GM12892 (cell line): ENCODE measurements around the gene GALNS.

Experiments
- DNase-seq: peaks from one replicate; pipeline ENCODE4 v3.0.0; 2011; ENCODE audit not compliant: insufficient read length
- FAIRE-seq: peaks from 2 replicates; lab custom pipeline; 2011; peaks lifted over from hg19 to GRCh38; lab: Jason Lieb, UNC
- POLR2A ChIP-seq: IDR thresholded peaks from 2 replicates; pipeline ENCODE4 v1.6.1; 2011; ENCODE audit warnings: low read depth, low read length, control low read depth
- POLR2AphosphoS5 ChIP-seq: IDR thresholded peaks from 2 replicates; pipeline ENCODE4 v1.6.1; 2011; ENCODE audit warnings: low read depth, low read length, control low read depth
- TAF1 ChIP-seq: IDR thresholded peaks from 2 replicates; pipeline ENCODE4 v1.6.1; 2011; ENCODE audit warnings: low read depth, mild to moderate bottlenecking, control low read depth, low read length, borderline replicate concordance

GALNS gene

GRCh38 chr16:88888057-88888456, 31.3 kb upstream of the GALNS start:
- no peak for DNase-seq
- FAIRE-seq: no peak
- no peak for TF ChIP-seq POLR2AphosphoS5

DNA sequence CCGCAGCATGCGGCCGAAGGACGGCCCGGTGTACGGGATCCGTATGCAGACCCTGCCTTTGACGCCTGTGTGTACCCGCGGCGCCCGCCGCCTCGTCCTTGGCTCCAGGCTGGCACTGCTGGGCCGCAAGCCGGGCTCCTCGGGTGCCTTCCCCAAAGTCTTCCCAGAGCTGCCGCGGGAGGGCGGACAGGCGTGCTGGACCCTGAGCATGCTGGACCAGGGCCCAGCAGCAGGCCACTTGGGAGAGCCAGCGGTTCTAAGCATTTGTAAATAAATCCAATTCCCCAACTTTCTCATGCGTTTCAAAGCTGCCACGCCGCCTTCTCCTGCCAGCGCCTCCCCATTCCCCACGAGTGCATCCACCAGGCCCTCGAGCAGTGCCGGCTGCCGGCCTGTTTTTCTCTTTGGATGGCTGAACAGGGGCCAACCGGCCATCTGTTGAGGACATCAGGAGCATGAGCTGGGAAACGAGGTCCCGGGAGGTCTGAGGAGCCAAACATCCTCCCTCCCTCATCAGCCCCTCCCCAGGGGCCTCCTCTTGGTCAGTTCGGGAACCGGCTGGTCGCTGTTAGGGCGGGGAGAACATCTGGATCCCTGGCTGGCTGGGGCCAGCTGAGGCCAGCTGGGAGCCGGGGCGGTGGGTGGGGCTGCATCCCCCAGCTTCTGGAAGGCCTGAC, 30.2 kb upstream of the GALNS start:
- no peak for DNase-seq
- no peak for TF ChIP-seq TAF1
- no peak for FAIRE-seq

DNA sequence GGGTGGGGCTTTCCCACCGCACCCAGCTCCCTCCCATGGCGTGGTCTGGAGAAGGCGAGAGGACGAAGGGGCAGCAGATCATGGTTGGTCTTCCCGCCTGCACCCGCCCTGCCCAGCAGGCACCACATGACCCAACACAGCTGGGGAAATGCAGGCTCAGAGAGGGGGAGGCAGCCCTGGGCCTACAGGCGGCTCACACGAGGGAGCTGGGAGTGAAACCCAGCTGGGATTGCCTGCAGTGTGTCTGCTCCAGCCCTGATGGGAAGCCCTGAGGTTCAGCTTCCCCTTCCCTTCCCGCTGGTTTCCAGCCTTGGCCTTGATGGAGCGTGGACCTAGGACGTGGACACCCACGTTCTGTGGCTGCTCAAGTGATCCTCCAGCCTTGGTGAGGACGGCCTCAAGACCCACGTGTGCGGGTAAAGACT, 29.7 kb upstream of the GALNS start:
- FAIRE-seq: no peak
- no peak for DNase-seq
- TF ChIP-seq TAF1 (no peak), POLR2AphosphoS5 (no peak), POLR2A (no peak)

GRCh38 chr16:88885693-88886280, 29.0 kb upstream of the GALNS start:
- FAIRE-seq (no peak), DNase-seq (no peak)
- TF ChIP-seq TAF1 (no peak), POLR2A (no peak), POLR2AphosphoS5 (no peak)

GRCh38 chr16:88884569-88885271, 28.0 kb upstream of the GALNS start:
- DNase-seq (no peak), FAIRE-seq (no peak)
- TF ChIP-seq TAF1: no peak
- TF ChIP-seq POLR2AphosphoS5: no peak
- TF ChIP-seq POLR2A: no peak

- DNase-seq: no peak
- FAIRE-seq: no peak
- TF ChIP-seq TAF1 (no peak), POLR2A (no peak), POLR2AphosphoS5 (no peak)
These were observed 27.2 kb upstream of the GALNS start for GRCh38 chr16:88883946-88884345.

DNA sequence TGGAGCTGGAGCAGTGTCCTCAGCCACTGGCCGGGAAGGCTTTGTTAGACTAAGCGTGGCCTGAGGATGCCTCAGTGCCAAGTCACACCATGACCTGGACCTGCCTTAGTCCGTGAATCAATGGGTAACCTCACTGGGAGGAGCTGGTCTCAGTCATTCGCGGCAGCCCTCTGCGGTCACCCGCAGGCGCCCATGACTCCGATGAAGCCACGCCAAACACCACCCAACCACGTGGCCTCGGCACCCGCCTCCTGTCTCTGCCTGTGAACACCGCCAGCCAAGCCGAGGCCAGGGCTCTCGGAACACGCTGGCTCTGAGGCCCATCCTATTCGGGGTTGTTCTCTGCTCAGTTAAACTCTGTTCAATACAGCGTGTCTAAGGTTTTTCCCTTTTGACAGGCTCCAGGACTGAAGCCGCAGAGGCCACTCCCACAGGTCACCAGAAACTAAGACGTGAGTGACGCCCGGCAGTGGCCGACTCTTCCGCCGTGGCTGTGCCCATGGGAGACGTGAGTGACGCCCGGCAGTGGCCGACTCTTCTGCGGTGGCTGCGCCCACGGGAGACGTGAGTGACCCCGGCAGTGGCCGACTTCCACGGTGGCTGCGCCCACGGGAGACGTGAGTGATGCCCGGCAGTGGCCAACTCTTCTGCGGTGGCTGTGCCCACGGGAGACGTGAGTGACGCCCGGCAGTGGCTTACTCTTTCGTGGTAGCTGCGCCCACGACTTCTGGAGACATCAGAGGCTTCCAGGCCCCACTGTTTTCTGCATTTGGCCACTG, 26.6 kb upstream of the GALNS start:
- DNase-seq: no peak
- no peak for FAIRE-seq
- no peak for TF ChIP-seq TAF1
- no peak for TF ChIP-seq POLR2A
- TF ChIP-seq POLR2AphosphoS5: no peak

DNA sequence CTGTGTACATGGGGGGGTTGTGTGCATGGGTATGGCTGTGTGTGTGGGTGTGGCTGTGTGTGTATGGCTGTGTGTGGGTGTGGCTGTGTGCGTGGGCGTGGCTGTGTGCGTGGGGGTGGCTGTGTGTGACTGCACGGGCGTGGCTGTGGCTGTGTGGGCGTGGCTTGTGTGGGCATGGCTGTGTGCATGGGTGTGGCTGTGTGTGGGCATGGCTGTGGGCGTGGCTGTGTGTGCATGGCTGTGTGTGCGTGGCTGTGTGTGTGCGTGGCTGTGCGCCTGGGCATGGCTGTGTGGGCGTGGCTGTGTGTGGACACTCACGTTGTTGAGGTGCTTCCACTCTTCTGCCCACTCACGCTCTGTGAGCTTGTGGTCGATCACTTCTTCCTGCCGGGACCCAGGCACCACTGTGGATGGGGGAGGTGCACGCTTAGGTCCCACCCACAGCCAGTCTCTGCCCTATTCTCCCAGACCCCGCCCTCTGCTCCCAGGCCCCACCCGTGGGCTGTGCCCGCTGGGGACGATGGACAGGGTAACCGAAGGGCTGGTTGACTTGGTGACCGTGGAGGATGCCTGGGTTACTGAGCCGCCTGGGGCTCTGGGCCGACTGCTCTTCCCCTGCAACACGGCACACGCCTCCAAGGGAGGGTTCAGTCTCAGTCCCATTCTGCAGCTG, 25.7 kb upstream of the GALNS start:
- FAIRE-seq: no peak
- no peak for DNase-seq
- TF ChIP-seq POLR2A: no peak
- no peak for TF ChIP-seq TAF1
- TF ChIP-seq POLR2AphosphoS5: no peak

DNA sequence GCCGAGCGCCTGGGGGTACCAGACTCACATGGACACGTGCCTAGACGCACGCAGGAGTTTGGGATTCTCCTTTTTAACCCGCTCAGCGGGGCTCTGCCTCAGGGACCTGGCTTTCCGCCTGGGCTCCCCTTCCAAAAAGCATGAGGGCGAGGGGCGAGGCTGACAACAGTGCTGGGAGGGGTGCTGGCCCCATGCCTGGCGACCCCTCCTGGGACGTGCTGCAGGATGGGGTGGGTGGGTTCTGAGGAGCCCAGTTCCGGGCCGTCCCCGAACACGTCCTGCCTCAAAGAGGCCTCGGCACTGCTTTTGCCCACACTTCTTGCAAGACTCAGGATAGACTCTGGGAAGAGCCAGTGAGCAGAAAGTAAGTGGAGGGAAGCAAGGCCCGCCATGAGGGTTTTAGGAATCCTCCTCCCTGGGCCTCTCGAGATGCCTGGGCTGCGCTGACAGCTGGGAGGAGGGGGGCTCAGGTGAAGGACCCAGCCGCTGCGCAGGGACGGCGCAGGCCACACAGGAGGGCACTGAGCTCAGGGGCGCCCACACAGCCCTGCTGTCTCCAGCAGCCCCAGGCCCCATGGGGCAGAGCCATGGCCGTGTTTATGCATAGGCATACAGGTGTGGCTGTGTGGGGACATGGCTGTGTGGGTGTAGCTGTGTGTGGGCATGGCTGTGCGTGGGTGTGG, 25.1 kb upstream of the GALNS start:
- DNase-seq (no peak), FAIRE-seq (no peak)
- TF ChIP-seq POLR2A: no peak
- TF ChIP-seq POLR2AphosphoS5: no peak
- TF ChIP-seq TAF1: no peak

DNA sequence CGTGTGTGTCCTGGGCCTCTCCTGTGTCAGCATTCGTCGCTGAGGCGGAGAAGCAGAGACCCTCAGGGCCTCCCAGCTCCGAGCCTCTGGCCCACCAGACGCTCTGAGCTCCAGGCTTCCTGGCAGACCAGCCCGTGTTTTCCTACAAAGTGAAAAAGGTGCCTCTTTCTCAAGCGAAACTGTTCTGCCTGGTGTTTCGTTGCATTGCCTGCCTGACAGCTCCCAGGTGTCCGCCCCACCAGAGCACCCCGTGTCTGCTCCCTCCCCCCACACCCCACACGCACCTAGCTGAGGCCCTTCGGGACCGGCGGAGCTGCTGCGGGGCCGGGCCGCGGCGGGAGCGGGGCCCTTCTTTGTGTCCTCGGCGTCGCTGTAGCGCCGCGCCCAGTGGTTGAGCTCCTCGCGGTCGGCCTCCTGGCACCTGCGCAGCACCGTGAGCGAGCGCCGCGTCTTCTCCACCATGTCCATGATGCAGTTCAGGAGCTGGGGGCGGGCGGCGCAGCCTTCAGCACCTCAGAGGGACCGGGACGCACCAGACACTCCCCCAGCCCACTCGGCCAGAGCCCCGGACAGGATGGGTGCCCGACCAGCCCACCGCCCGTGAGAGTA, 24.4 kb upstream of the GALNS start:
- no peak for DNase-seq
- TF ChIP-seq TAF1 (no peak), POLR2AphosphoS5 (no peak), POLR2A (no peak)
- no peak for FAIRE-seq

GRCh38 chr16:88880226-88881006, 23.7 kb upstream of the GALNS start:
- DNase-seq (no peak), FAIRE-seq (no peak)
- TF ChIP-seq POLR2A (no peak), TAF1 (no peak), POLR2AphosphoS5 (no peak)
